Stomach (tissue), 4 donors: ENCODE results near the gene CFTR.

Source experiments
- CTCF ChIP-seq, 7 experiments: fragments of 450-650 bp in 4 of 7; fragments of 200-600 bp in 3 of 7; sonication (generic) in 3 of 7; IDR thresholded peaks; one replicate each; pipeline ENCODE4 v1.5.1; 2016 to 2019; ENCODE audit warnings: antibody characterized with exemption in 7 of 7, control low read depth in 2 of 7, mild to moderate bottlenecking in 1 of 7
- POLR2AphosphoS5 ChIP-seq, 3 donors: sonication (generic); formaldehyde crosslinking; IDR thresholded peaks; one replicate each; pipeline ENCODE4 v1.6.1; 2016; ENCODE audit warnings: antibody characterized with exemption in 3 of 3

- TF ChIP-seq CTCF (IDR thresholded peaks at IDR 0.05) = no peak
- TF ChIP-seq POLR2AphosphoS5 (IDR thresholded peaks at IDR 0.05) = no peak
Measured at GRCh38 chr7:117493460-117493859, 13.6 kb downstream of the CFTR start.
